GM21360 (cell line): ENCODE measurements around the gene OSCP1.

Source experiments
- ATAC-seq: cut with Tn5 transposase; IDR thresholded peaks from one replicate; pipeline ENCODE4 v1.9.1; 2021; ENCODE audit warnings: mild to moderate bottlenecking, moderate library complexity; ENCODE audit not compliant: unreplicated experiment

Gene OSCP1

GRCh38 chr1:36411674-36412648, 38.3 kb downstream of the OSCP1 start:
- ATAC-seq: no peak

GRCh38 chr1:36408479-36408878, 41.8 kb downstream of the OSCP1 start:
- no peak for ATAC-seq

- ATAC-seq: no peak
These were observed 43.8 kb downstream of the OSCP1 start for GRCh38 chr1:36406440-36406839.

- no peak for ATAC-seq
These were observed 47.8 kb downstream of the OSCP1 start for GRCh38 chr1:36402504-36402890.

- ATAC-seq: no peak
These were observed 48.4 kb downstream of the OSCP1 start for GRCh38 chr1:36401602-36402503.

GRCh38 chr1:36400825-36401601, 49.2 kb downstream of the OSCP1 start:
- ATAC-seq: peak; percentile 44

- ATAC-seq: peak; percentile 7
These were observed 49.8 kb downstream of the OSCP1 start for GRCh38 chr1:36400514-36400824.

- ATAC-seq: no peak
These were observed 51.8 kb downstream of the OSCP1 start for GRCh38 chr1:36398370-36398977.

- ATAC-seq: peak; percentile 46
These were observed 52.6 kb downstream of the OSCP1 start, which contains the start of gene LSM10 for GRCh38 chr1:36397378-36398230. Gene LSM10, minus strand, starts transcription at chr1:36397908. Its CDS starts 3,779 bp downstream, at chr1:36394129.

- ATAC-seq: no peak
These were observed 53.2 kb downstream of the OSCP1 start for GRCh38 chr1:36397083-36397377.

GRCh38 chr1:36396359-36396758, 53.9 kb downstream of the OSCP1 start:
- ATAC-seq: no peak

- no peak for ATAC-seq
These were observed 56.6 kb downstream of the OSCP1 start for GRCh38 chr1:36393686-36394085.

- ATAC-seq: no peak
These were observed 57.4 kb downstream of the OSCP1 start for GRCh38 chr1:36392836-36393235.

- no peak for ATAC-seq
These were observed 59.0 kb downstream of the OSCP1 start for GRCh38 chr1:36391271-36391670.

- no peak for ATAC-seq
These were observed 59.8 kb downstream of the OSCP1 start for GRCh38 chr1:36390411-36390810.

- no peak for ATAC-seq
These were observed 60.3 kb downstream of the OSCP1 start for GRCh38 chr1:36389999-36390398.

GRCh38 chr1:36389261-36389660, 61.0 kb downstream of the OSCP1 start:
- ATAC-seq: no peak

GRCh38 chr1:36387141-36387949, 62.9 kb downstream of the OSCP1 start:
- no peak for ATAC-seq
